NT2/D1 (cell line): Measurements from ENCODE around the gene YEATS4.

Experiments
- DNase-seq: peaks from one replicate; pipeline ENCODE4 v3.0.0-alpha.2; 2011; ENCODE audit warnings: low read depth, low spot score
- H3K27me3 ChIP-seq: 2 replicates; pipeline ENCODE4 v1.6.0; 2011; ENCODE audit warnings: mild to moderate bottlenecking; ENCODE audit not compliant: insufficient read length, insufficient read depth
- H3K36me3 ChIP-seq: 2 replicates; pipeline ENCODE4 v1.6.1; 2011; ENCODE audit warnings: mild to moderate bottlenecking, low read length, mixed read lengths; ENCODE audit not compliant: insufficient read depth, insufficient read length
- H3K4me1 ChIP-seq: 2 replicates; pipeline ENCODE4 v1.5.1; 2011; ENCODE audit not compliant: insufficient read depth, insufficient read length
- H3K4me3 ChIP-seq: 2 replicates; pipeline ENCODE4 v1.5.1; 2011; ENCODE audit warnings: low read depth; ENCODE audit not compliant: insufficient read length
- H3K9ac ChIP-seq: 2 replicates; pipeline ENCODE4 v1.6.0; 2011; ENCODE audit warnings: low read depth; ENCODE audit not compliant: insufficient read length
- H3K9me3 ChIP-seq: 2 replicates; pipeline ENCODE4 v1.5.1; 2011; ENCODE audit warnings: mild to moderate bottlenecking, low read length; ENCODE audit not compliant: insufficient read depth
- SUZ12 ChIP-seq: IDR thresholded peaks from 2 replicates; pipeline ENCODE4 v1.6.1; 2011; ENCODE audit not compliant: insufficient read length, insufficient read depth; ENCODE audit errors: extremely low read depth
- YY1 ChIP-seq: IDR thresholded peaks from 2 replicates; pipeline ENCODE4 v1.6.1; 2011; ENCODE audit not compliant: insufficient read length, insufficient read depth
- ZNF274 ChIP-seq: IDR thresholded peaks from 2 replicates; pipeline ENCODE4 v1.6.1; 2011; ENCODE audit warnings: mild to moderate bottlenecking, low read depth, low read length

Gene YEATS4

GRCh38 chr12:69397978-69398377, 38.4 kb downstream of the YEATS4 start:
- Histone ChIP-seq H3K27me3 (no peaks in the 10 kb centered on the region), H3K4me1 (no peaks in the 10 kb centered on the region), H3K36me3 (peaks cover 3% of the 10 kb centered on the region), H3K9me3 (peaks cover 9% of the 10 kb centered on the region), H3K4me3 (no peak overlapping the region), H3K9ac (no peak overlapping the region)
- no peak for DNase-seq
- TF ChIP-seq YY1 = no peak
- TF ChIP-seq SUZ12 = no peak
- TF ChIP-seq ZNF274 = no peak

- no peaks in the 10 kb centered on the region for H3K4me1 ChIP-seq
- H3K9me3 ChIP-seq = peaks cover 3% of the 10 kb centered on the region
- TF ChIP-seq SUZ12 (no peak), ZNF274 (no peak), YY1 (no peak)
- no peaks in the 10 kb centered on the region for H3K36me3 ChIP-seq
- no peak for DNase-seq
- H3K4me3 ChIP-seq = no peak overlapping the region
- no peak overlapping the region for H3K9ac ChIP-seq
- H3K27me3 ChIP-seq = no peaks in the 10 kb centered on the region
Observed at GRCh38 chr12:69401940-69402339, 42.4 kb downstream of the YEATS4 start.

GRCh38 chr12:69404851-69405565, 45.5 kb downstream of the YEATS4 start:
- DNase-seq = no peak
- no peak for TF ChIP-seq ZNF274
- Histone ChIP-seq H3K9ac (no peak overlapping the region), H3K9me3 (no peaks in the 10 kb centered on the region), H3K27me3 (no peaks in the 10 kb centered on the region), H3K36me3 (no peaks in the 10 kb centered on the region), H3K4me3 (no peak overlapping the region), H3K4me1 (no peaks in the 10 kb centered on the region)

DNA sequence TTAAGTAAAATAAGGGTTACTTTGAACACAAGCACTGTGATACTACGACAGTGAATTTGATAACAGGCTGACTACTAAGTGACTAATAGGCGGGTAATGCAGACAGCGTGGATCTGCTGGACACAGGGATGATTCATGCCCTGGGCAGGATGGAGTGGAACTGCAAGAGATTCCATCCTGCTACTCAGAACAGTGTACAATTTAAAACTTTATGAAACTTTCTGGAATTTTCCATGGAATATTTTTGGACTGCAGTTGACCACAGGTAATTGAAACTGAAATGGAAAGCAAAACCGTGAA, 46.0 kb downstream of the YEATS4 start:
- Histone ChIP-seq H3K36me3 (no peaks in the 10 kb centered on the region), H3K9ac (no peak overlapping the region), H3K4me1 (no peaks in the 10 kb centered on the region), H3K9me3 (no peaks in the 10 kb centered on the region), H3K4me3 (no peak overlapping the region), H3K27me3 (no peaks in the 10 kb centered on the region)
- DNase-seq = no peak
- TF ChIP-seq ZNF274 = no peak
- no peak for TF ChIP-seq YY1
- TF ChIP-seq SUZ12 = no peak

- no peak overlapping the region for H3K9ac ChIP-seq
- no peaks in the 10 kb centered on the region for H3K4me1 ChIP-seq
- no peaks in the 10 kb centered on the region for H3K36me3 ChIP-seq
- H3K4me3 ChIP-seq = no peak overlapping the region
- no peaks in the 10 kb centered on the region for H3K27me3 ChIP-seq
- no peak for DNase-seq
- H3K9me3 ChIP-seq = no peaks in the 10 kb centered on the region
- TF ChIP-seq SUZ12 = no peak
Observed at GRCh38 chr12:69406217-69406616, 46.7 kb downstream of the YEATS4 start.

GRCh38 chr12:69410571-69410970, 51.0 kb downstream of the YEATS4 start:
- H3K9ac ChIP-seq = no peak overlapping the region
- TF ChIP-seq YY1 (no peak), SUZ12 (no peak), ZNF274 (no peak)

GRCh38 chr12:69412655-69413054, 53.1 kb downstream of the YEATS4 start:
- Histone ChIP-seq H3K9me3 (no peaks in the 10 kb centered on the region), H3K4me3 (no peak overlapping the region), H3K36me3 (no peaks in the 10 kb centered on the region), H3K27me3 (no peaks in the 10 kb centered on the region), H3K4me1 (no peaks in the 10 kb centered on the region), H3K9ac (no peak overlapping the region)
- TF ChIP-seq ZNF274 (no peak), SUZ12 (no peak), YY1 (no peak)
- no peak for DNase-seq

More at GRCh38 chr12:69410571-69410970, 51.0 kb downstream of the YEATS4 start:
- DNase-seq = no peak
- H3K27me3 ChIP-seq = no peaks in the 10 kb centered on the region
- no peaks in the 10 kb centered on the region for H3K36me3 ChIP-seq
- no peak overlapping the region for H3K4me3 ChIP-seq
- no peaks in the 10 kb centered on the region for H3K4me1 ChIP-seq
- H3K9me3 ChIP-seq = no peaks in the 10 kb centered on the region
